GM13976 (cell line): ENCODE measurements around the gene GRM5.

Experiments
- DNase-seq: peaks from one replicate; pipeline ENCODE4 v3.0.0; 2012; ENCODE audit warnings: low spot score
- CTCF ChIP-seq: IDR thresholded peaks from 2 replicates; pipeline ENCODE4 v1.5.1; 2012; ENCODE audit warnings: borderline replicate concordance, mild to moderate bottlenecking; ENCODE audit not compliant: insufficient read depth; ENCODE audit errors: extremely low read depth, missing control alignments, control extremely low read depth
- in situ Hi-C: fragments of 300-500 bp; cut with MboI; formaldehyde crosslinking; loops from one replicate; pipeline ENCODE4 v1.12.0; 2022; ENCODE audit warnings: low sequenced_read_pairs, mixed read lengths, inconsistent platforms; ENCODE audit not compliant: unreplicated experiment

The GRM5 gene

GRCh38 chr11:88692306-88693086, 373.3 kb downstream of the GRM5 start:
- no peak for DNase-seq
- in situ Hi-C loops: no loop called here
- TF ChIP-seq CTCF: no peak

- in situ Hi-C loops: no loop called here
- no peak for TF ChIP-seq CTCF
- no peak for DNase-seq
Measured at GRCh38 chr11:88689548-88690240, 376.1 kb downstream of the GRM5 start.

GRCh38 chr11:88683024-88683423, 382.8 kb downstream of the GRM5 start:
- TF ChIP-seq CTCF: no peak
- in situ Hi-C loops: no loop called here
- DNase-seq: no peak

DNA sequence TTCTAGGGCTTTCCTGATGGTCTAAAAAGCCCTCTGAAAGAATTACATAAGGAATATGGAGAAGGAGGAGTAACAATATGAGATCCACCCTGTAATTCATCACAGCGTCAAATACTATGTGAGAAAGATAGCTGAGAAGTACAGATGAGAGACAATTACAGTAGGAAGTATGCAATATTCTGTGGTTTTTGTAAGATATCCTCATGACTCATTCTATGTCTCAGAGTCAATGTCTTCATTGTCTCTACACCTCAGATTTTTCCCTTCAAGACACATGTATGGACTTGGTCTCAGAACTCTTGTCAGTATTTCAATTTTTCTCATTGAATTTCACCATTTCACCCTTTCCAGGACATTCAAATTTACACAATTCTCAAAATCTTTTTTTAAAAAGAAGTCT, 385.0 kb downstream of the GRM5 start:
- no peak for TF ChIP-seq CTCF
- DNase-seq: no peak
- in situ Hi-C loops: no loop called here

- TF ChIP-seq CTCF: no peak
- in situ Hi-C loops: no loop called here
- DNase-seq: no peak
Measured at GRCh38 chr11:88666364-88666763, 399.4 kb downstream of the GRM5 start.

DNA sequence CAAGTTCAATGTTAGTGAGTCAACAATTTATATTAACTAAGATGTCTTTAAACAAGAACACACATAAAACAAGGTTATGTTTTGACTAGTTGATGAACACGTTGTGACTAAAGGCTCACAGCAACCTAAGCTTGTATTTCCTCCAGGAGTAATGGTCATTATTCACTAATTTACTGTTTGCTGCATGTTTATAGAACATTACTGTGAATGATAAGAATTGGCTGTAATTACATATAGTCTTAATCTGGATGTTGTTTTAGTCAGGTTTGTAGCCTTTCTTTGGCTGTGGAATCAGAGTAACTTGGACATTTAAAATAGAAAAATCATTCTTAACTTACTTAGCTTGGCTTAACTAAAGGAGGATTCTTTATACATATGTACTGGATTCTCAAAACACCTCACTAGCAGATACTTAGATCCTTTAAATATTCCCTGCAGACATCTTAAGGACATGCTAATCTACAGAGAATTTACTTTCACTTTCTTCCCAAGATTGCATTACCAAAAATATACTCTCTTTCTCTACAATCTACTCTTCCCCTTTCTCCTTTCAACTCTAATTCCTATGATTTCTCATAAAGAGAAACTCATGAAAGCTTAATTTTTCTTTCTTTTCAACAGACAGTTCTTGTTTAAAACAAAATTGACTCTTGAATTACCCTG, 408.6 kb downstream of the GRM5 start:
- in situ Hi-C loops: no loop called here
- no peak for DNase-seq
- TF ChIP-seq CTCF: no peak
